Nasal cavity respiratory epithelium epithelial cell of viscerocranial mucosa (primary cell): ENCODE results near the gene KMT2E. TPM values are rescaled to one million over a fixed set of nuclear protein-coding genes. Genes with fewer than 3 reads are reported as not detected.

Source experiments
- total RNA-seq: library from RNA; depleted of rRNA; stranded (reverse); fragments of >200 nt; gene quantifications from 2 replicates; pipeline ENCODE4 v1.2.3, GENCODE V29; 2014

Gene KMT2E
- 67.0 and 109 TPM in 2 replicates for total RNA-seq

GRCh38 chr7:105013816-105014692 is at the start of gene KMT2E:
Gene KMT2E, plus strand, starts transcription at chr7:105014205. Its CDS starts 26,748 bp downstream, at chr7:105040953.

